Parathyroid adenoma (tissue), 2 donors: Measurements from ENCODE around the gene BNC1.

Experiments used
- H2AFZ ChIP-seq: fragments of 300-600 bp; sonication (generic); one replicate; pipeline ENCODE4 v1.7.0; 2017; ENCODE audit warnings: antibody characterized with exemption, mild to moderate bottlenecking
- H3K27ac ChIP-seq: fragments of 300-600 bp; sonication (generic); one replicate; pipeline ENCODE4 v1.7.0; 2017
- H3K27me3 ChIP-seq: fragments of 300-600 bp; sonication (generic); one replicate; pipeline ENCODE4 v1.7.0; 2017; ENCODE audit warnings: low read length; ENCODE audit not compliant: control insufficient read depth, insufficient read depth
- H3K36me3 ChIP-seq: fragments of 300-600 bp; sonication (generic); one replicate; pipeline ENCODE4 v1.7.0; 2017; ENCODE audit warnings: low read length; ENCODE audit not compliant: control insufficient read depth, insufficient read depth
- H3K4me1 ChIP-seq: fragments of 300-600 bp; sonication (generic); one replicate; pipeline ENCODE4 v1.7.0; 2017; ENCODE audit warnings: control low read depth
- H3K4me2 ChIP-seq: fragments of 300-600 bp; sonication (generic); one replicate; pipeline ENCODE4 v1.7.0; 2017; ENCODE audit warnings: low read length
- H3K4me3 ChIP-seq: fragments of 300-600 bp; sonication (generic); one replicate; pipeline ENCODE4 v1.7.0; 2017; ENCODE audit warnings: low read depth, low read length
- H3K79me2 ChIP-seq: fragments of 300-600 bp; sonication (generic); one replicate; pipeline ENCODE4 v1.7.0; 2017; ENCODE audit warnings: control low read depth
- H3K9ac ChIP-seq: fragments of 300-600 bp; sonication (generic); one replicate; pipeline ENCODE4 v1.7.0; 2017; ENCODE audit warnings: mild to moderate bottlenecking
- H3K9me3 ChIP-seq: fragments of 300-600 bp; sonication (generic); one replicate; pipeline ENCODE4 v1.7.0; 2017; ENCODE audit warnings: low read length; ENCODE audit not compliant: control insufficient read depth
- TF ChIP-seq, protein P1 (sequence below): fragments of 300-600 bp; sonication (generic); IDR thresholded peaks from one replicate; pipeline ENCODE4 v1.7.0; 2017; ENCODE audit warnings: antibody characterized with exemption, mild to moderate bottlenecking
- donor health status: primary hyperparathyroidism.

The BNC1 gene

DNA sequence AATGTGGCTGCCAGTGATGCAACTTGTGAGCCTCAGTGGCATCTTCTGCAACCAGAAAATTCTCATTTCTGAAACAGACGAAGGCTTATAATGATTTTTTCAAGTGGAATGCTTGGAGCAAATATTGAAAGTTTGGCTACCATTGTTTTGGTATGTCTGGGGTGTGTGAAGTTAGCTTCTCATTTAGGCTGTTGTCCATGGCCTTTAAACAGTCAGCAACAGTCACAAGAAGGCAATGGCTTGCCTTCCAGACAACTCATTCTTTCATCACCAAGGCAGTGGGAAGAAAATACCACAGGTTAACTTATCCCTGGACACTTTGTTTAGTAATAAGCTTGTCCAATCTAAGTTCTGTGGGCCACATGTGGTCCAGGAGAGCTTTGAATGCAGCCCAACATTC, 4.7 kb upstream of the BNC1 start:
- H3K27me3 ChIP-seq: no peaks in the 10 kb centered on the region
- TF ChIP-seq, protein P1, sequence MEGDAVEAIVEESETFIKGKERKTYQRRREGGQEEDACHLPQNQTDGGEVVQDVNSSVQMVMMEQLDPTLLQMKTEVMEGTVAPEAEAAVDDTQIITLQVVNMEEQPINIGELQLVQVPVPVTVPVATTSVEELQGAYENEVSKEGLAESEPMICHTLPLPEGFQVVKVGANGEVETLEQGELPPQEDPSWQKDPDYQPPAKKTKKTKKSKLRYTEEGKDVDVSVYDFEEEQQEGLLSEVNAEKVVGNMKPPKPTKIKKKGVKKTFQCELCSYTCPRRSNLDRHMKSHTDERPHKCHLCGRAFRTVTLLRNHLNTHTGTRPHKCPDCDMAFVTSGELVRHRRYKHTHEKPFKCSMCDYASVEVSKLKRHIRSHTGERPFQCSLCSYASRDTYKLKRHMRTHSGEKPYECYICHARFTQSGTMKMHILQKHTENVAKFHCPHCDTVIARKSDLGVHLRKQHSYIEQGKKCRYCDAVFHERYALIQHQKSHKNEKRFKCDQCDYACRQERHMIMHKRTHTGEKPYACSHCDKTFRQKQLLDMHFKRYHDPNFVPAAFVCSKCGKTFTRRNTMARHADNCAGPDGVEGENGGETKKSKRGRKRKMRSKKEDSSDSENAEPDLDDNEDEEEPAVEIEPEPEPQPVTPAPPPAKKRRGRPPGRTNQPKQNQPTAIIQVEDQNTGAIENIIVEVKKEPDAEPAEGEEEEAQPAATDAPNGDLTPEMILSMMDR: no peak
- no peak overlapping the region for H3K4me3 ChIP-seq
- no peak overlapping the region for H3K9ac ChIP-seq
- H3K4me2 ChIP-seq: no peak overlapping the region
- H3K79me2 ChIP-seq: no peaks in the 10 kb centered on the region
- H3K4me1 ChIP-seq: no peaks in the 10 kb centered on the region
- no peak overlapping the region for H3K27ac ChIP-seq
- no peaks in the 10 kb centered on the region for H3K9me3 ChIP-seq
- no peak overlapping the region for H2AFZ ChIP-seq
- no peaks in the 10 kb centered on the region for H3K36me3 ChIP-seq

GRCh38 chr15:83288381-83288801, 3.9 kb upstream of the BNC1 start:
- H3K9ac ChIP-seq: no peak overlapping the region
- no peaks in the 10 kb centered on the region for H3K36me3 ChIP-seq
- H3K9me3 ChIP-seq: no peaks in the 10 kb centered on the region
- H3K79me2 ChIP-seq: no peaks in the 10 kb centered on the region
- H3K4me1 ChIP-seq: no peaks in the 10 kb centered on the region
- no peaks in the 10 kb centered on the region for H3K27me3 ChIP-seq
- H2AFZ ChIP-seq: no peak overlapping the region
- TF ChIP-seq, protein P1: no peak
- H3K4me3 ChIP-seq: no peak overlapping the region
- no peak overlapping the region for H3K4me2 ChIP-seq
- no peak overlapping the region for H3K27ac ChIP-seq

- H3K4me1 ChIP-seq: no peaks in the 10 kb centered on the region
- H3K79me2 ChIP-seq: no peaks in the 10 kb centered on the region
- TF ChIP-seq, protein P1: no peak
- no peaks in the 10 kb centered on the region for H3K9me3 ChIP-seq
- no peak overlapping the region for H2AFZ ChIP-seq
- H3K27me3 ChIP-seq: no peaks in the 10 kb centered on the region
- no peak overlapping the region for H3K27ac ChIP-seq
- H3K4me2 ChIP-seq: no peak overlapping the region
- H3K36me3 ChIP-seq: no peaks in the 10 kb centered on the region
- no peak overlapping the region for H3K9ac ChIP-seq
- no peak overlapping the region for H3K4me3 ChIP-seq
Observed at GRCh38 chr15:83287541-83288027, 3.1 kb upstream of the BNC1 start.

DNA sequence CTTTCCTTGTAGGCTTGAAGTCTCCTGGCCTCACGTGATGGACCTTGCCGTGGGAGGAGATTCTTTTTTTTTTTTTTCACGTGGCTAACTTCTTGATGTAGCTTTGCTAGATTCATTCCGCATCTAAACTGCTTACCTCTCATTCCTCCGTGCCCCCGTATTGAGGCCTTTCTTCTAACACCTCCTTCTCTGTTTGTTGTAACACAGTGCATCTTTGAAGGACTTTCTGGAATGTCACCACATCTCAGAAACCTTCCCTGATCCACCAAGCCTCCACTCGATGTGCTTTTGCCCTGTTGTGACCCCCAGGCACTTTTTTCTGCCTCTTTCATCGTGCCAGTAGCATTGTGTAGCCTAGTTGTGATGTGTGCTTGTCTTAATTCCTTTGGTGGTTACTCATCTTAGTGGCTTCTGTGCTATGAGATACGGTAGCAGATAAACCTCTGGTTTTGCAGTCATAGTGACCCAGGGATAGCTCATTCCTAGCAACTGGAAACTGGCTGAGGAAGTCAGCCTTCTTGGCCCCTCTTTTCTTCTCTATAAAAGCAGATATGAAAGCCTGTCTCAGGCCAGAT, 1.6 kb upstream of the BNC1 start:
- H3K4me1 ChIP-seq: no peaks in the 10 kb centered on the region
- no peak overlapping the region for H3K4me3 ChIP-seq
- H3K4me2 ChIP-seq: no peak overlapping the region
- H3K9ac ChIP-seq: no peak overlapping the region
- no peak overlapping the region for H2AFZ ChIP-seq
- no peaks in the 10 kb centered on the region for H3K79me2 ChIP-seq
- H3K27me3 ChIP-seq: no peaks in the 10 kb centered on the region
- no peaks in the 10 kb centered on the region for H3K9me3 ChIP-seq
- no peak overlapping the region for H3K27ac ChIP-seq
- no peaks in the 10 kb centered on the region for H3K36me3 ChIP-seq
- TF ChIP-seq, protein P1: no peak
